A549 (cell line): ENCODE results near the gene SEPTIN2.

ENCODE experiments used
- CTCF ChIP-seq: fragments of >200 bp; sonication (Bioruptor Twin); formaldehyde crosslinking; IDR thresholded peaks from 3 replicates; pipeline ENCODE4 v1.5.1; 2016
- EHF ChIP-seq: fragments of 250-450 bp; sonication (Bioruptor Pico); IDR thresholded peaks from 2 replicates; pipeline ENCODE4 v1.5.0; 2020; ENCODE audit warnings: mild to moderate bottlenecking
- EP300 ChIP-seq, 2 experiments: fragments of >200 bp; sonication (Bioruptor Twin); formaldehyde crosslinking; IDR thresholded peaks; 2 replicates in 1 of 2; 3 replicates in 1 of 2; pipeline ENCODE4 v1.6.1; 2016 to 2017
- HDAC2 ChIP-seq: fragments of 200-600 bp; sonication (generic); IDR thresholded peaks from 2 replicates; pipeline ENCODE4 v1.6.1; 2016
- POLR2A ChIP-seq: IDR thresholded peaks from 2 replicates; pipeline ENCODE4 v1.6.1; 2012; ENCODE audit warnings: mild to moderate bottlenecking, low read length
- RFX5 ChIP-seq: fragments of 450-650 bp; IDR thresholded peaks from 2 replicates; pipeline ENCODE4 v1.7.1; 2014; ENCODE audit warnings: antibody characterized with exemption, mild to moderate bottlenecking, moderate library complexity
- RNF2 ChIP-seq: fragments of 200-600 bp; sonication (generic); IDR thresholded peaks from 2 replicates; pipeline ENCODE4 v1.6.1; 2016; ENCODE audit warnings: low read depth, mild to moderate bottlenecking, antibody characterized with exemption, moderate library complexity, borderline replicate concordance
- ZFP36 ChIP-seq: fragments of 450-650 bp; IDR thresholded peaks from 2 replicates; pipeline ENCODE4 v1.6.1; 2014; ENCODE audit warnings: borderline replicate concordance; ENCODE audit not compliant: partially characterized antibody

GRCh38 chr2:241386519-241386918, 70.8 kb downstream of the SEPTIN2 start:
- TF ChIP-seq CTCF (no peak), RNF2 (no peak), EP300 (IDR thresholded peaks at IDR 0.05) (no peak), EHF (CRISPR knock-in tag) (no peak), ZFP36 (no peak), RFX5 (no peak), HDAC2 (no peak), POLR2A (no peak)
